Measurements from ENCODE around the gene CBX8.
"Not testable (repeated sequence)": the region's sequence is repeated elsewhere in the genome, so short reads cannot be mapped to it uniquely, and the experiment has no call there.

CBX8 gene

GRCh38 chr17:79761894-79762589 is 34.8 kb downstream of the CBX8 start:
- peaks cover 0 to 3% of the 10 kb centered on the region in 2 donors for H3K27me3 ChIP-seq (ENCODE audit: control insufficient read depth in 2 of 2, insufficient read depth in 2 of 2, low read length in 2 of 2)
- H3K4me3 ChIP-seq (ENCODE audit: low read length in 2 of 2) = no peak overlapping the region
- no peak overlapping the region for H3K9ac ChIP-seq (ENCODE audit: low read depth in 1 of 2, low read length in 2 of 2)
- no peaks in the 10 kb centered on the region for H3K36me3 ChIP-seq (ENCODE audit: control insufficient read depth in 2 of 2, insufficient read depth in 2 of 2, low read length in 2 of 2)
- H3K27ac ChIP-seq (ENCODE audit: low read depth in 2 of 2, low read length in 2 of 2) = no peak overlapping the region
- no peaks in the 10 kb centered on the region for H3K4me1 ChIP-seq (ENCODE audit: control insufficient read depth in 2 of 2, insufficient read depth in 2 of 2, low read length in 2 of 2)
- H3K9me3 ChIP-seq (ENCODE audit: control insufficient read depth in 2 of 2, low read length in 2 of 2) = no peaks in the 10 kb centered on the region

- H3K27ac ChIP-seq (ENCODE audit: low read depth in 2 of 2, low read length in 2 of 2) = no peak overlapping the region
- H3K4me1 ChIP-seq (ENCODE audit: control insufficient read depth in 2 of 2, insufficient read depth in 2 of 2, low read length in 2 of 2) = no peaks in the 10 kb centered on the region
- H3K27me3 ChIP-seq (ENCODE audit: control insufficient read depth in 2 of 2, insufficient read depth in 2 of 2, low read length in 2 of 2) = peaks cover 0 to 3% of the 10 kb centered on the region in 2 donors
- H3K4me3 ChIP-seq (ENCODE audit: low read length in 2 of 2) = no peak overlapping the region
- H3K9ac ChIP-seq (ENCODE audit: low read depth in 1 of 2, low read length in 2 of 2) = no peak overlapping the region
- H3K36me3 ChIP-seq (ENCODE audit: control insufficient read depth in 2 of 2, insufficient read depth in 2 of 2, low read length in 2 of 2) = no peaks in the 10 kb centered on the region
- H3K9me3 ChIP-seq (ENCODE audit: control insufficient read depth in 2 of 2, low read length in 2 of 2) = no peaks in the 10 kb centered on the region
These were observed 36.5 kb downstream of the CBX8 start for GRCh38 chr17:79760197-79760906.

DNA sequence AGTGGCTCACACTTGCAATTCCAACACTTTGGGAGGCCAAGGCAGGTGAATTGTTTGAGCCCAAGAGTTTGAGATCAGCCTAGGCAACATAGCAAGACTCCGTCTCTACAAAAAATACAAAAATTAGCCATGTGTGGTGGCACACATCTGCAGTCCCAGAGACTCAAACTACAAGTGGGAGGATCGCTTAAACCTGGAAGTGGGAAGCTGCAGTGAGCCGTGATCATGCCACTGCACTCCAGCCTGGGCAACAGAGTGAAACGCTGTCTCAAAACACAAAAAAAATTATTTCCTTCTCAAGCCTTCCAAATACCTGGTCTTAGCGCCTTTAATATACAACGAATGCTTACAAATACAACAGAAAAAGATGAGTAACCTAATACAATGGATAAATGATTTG is 38.6 kb downstream of the CBX8 start:
- Histone ChIP-seq H3K36me3 (ENCODE audit: control insufficient read depth in 2 of 2, insufficient read depth in 2 of 2, low read length in 2 of 2) (no peaks in the 10 kb centered on the region), H3K9me3 (ENCODE audit: control insufficient read depth in 2 of 2, low read length in 2 of 2) (no peaks in the 10 kb centered on the region), H3K9ac (ENCODE audit: low read depth in 1 of 2, low read length in 2 of 2) (no peak overlapping the region), H3K27me3 (ENCODE audit: control insufficient read depth in 2 of 2, insufficient read depth in 2 of 2, low read length in 2 of 2) (peaks cover under 1 to 3% of the 10 kb centered on the region in 2 donors), H3K27ac (ENCODE audit: low read depth in 2 of 2, low read length in 2 of 2) (no peak overlapping the region), H3K4me1 (ENCODE audit: control insufficient read depth in 2 of 2, insufficient read depth in 2 of 2, low read length in 2 of 2) (no peaks in the 10 kb centered on the region), H3K4me3 (ENCODE audit: low read length in 2 of 2) (no peak overlapping the region)

GRCh38 chr17:79757140-79757745 is 39.6 kb downstream of the CBX8 start:
- H3K36me3 ChIP-seq (ENCODE audit: control insufficient read depth in 2 of 2, insufficient read depth in 2 of 2, low read length in 2 of 2) = no peaks in the 10 kb centered on the region
- H3K27ac ChIP-seq (ENCODE audit: low read depth in 2 of 2, low read length in 2 of 2) = no peak overlapping the region
- H3K9me3 ChIP-seq (ENCODE audit: control insufficient read depth in 2 of 2, low read length in 2 of 2) = no peaks in the 10 kb centered on the region
- H3K27me3 ChIP-seq (ENCODE audit: control insufficient read depth in 2 of 2, insufficient read depth in 2 of 2, low read length in 2 of 2) = peaks cover 2 to 3% of the 10 kb centered on the region in 2 donors
- H3K9ac ChIP-seq (ENCODE audit: low read depth in 1 of 2, low read length in 2 of 2) = no peak overlapping the region
- no peaks in the 10 kb centered on the region for H3K4me1 ChIP-seq (ENCODE audit: control insufficient read depth in 2 of 2, insufficient read depth in 2 of 2, low read length in 2 of 2)
- no peak overlapping the region for H3K4me3 ChIP-seq (ENCODE audit: low read length in 2 of 2)

DNA sequence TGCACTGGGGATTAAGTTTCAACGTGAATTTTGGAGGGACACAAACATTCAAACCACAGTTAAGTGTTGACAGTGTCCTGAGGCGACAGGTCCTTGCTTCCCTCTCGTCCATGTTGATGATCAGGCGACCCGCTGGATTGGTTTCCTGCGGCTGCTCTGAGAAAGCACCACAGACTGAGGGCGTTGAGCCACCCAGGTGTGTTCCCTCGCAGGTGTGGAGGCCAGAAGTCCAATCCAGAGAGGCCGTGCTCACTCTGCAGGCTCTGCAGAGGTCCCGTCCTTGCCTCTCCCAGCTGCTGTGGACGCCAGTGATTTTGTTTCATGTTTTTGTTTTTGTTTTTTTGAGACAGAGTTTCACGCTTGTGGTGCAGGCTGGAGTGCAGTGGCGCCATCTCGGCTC is 41.3 kb downstream of the CBX8 start:
- no peak overlapping the region for H3K4me3 ChIP-seq (ENCODE audit: low read length in 2 of 2)
- no peaks in the 10 kb centered on the region for H3K4me1 ChIP-seq (ENCODE audit: control insufficient read depth in 2 of 2, insufficient read depth in 2 of 2, low read length in 2 of 2)
- H3K9ac ChIP-seq (ENCODE audit: low read depth in 1 of 2, low read length in 2 of 2) = no peak overlapping the region
- H3K36me3 ChIP-seq (ENCODE audit: control insufficient read depth in 2 of 2, insufficient read depth in 2 of 2, low read length in 2 of 2) = no peaks in the 10 kb centered on the region
- peaks cover 8 to 13% of the 10 kb centered on the region in 2 donors for H3K27me3 ChIP-seq (ENCODE audit: control insufficient read depth in 2 of 2, insufficient read depth in 2 of 2, low read length in 2 of 2)
- no peaks in the 10 kb centered on the region for H3K9me3 ChIP-seq (ENCODE audit: control insufficient read depth in 2 of 2, low read length in 2 of 2)
- H3K27ac ChIP-seq (ENCODE audit: low read depth in 2 of 2, low read length in 2 of 2) = no peak overlapping the region

DNA sequence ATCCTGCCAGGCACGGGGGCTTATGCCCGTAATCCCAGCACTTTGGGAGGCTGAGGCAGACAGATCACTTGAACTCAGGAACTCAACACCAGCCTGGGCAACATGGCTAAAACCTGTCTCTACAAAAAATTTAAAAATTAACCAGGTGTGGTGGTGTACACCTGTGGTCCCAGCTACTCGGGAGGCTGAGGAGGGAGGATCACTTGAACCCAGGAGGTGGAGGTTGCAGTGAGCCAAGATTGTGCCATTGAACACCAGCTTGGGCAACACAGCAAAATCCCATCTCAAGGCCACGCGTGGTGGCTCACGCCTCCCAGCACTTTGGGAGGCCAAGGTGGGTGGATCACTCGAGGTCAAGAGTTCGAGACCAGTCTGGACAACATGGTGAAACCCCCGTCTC is 42.0 kb downstream of the CBX8 start:
- H3K9ac ChIP-seq (ENCODE audit: low read depth in 1 of 2, low read length in 2 of 2); H3K4me1 ChIP-seq (ENCODE audit: control insufficient read depth in 2 of 2, insufficient read depth in 2 of 2, low read length in 2 of 2); H3K9me3 ChIP-seq (ENCODE audit: control insufficient read depth in 2 of 2, low read length in 2 of 2); H3K36me3 ChIP-seq (ENCODE audit: control insufficient read depth in 2 of 2, insufficient read depth in 2 of 2, low read length in 2 of 2); H3K4me3 ChIP-seq (ENCODE audit: low read length in 2 of 2); H3K27ac ChIP-seq (ENCODE audit: low read depth in 2 of 2, low read length in 2 of 2): not testable (repeated sequence)
- peaks cover 11 to 13% of the 10 kb centered on the region in 2 donors for H3K27me3 ChIP-seq (ENCODE audit: control insufficient read depth in 2 of 2, insufficient read depth in 2 of 2, low read length in 2 of 2)

- peaks cover 16 to 17% of the 10 kb centered on the region in 2 donors for H3K27me3 ChIP-seq (ENCODE audit: control insufficient read depth in 2 of 2, insufficient read depth in 2 of 2, low read length in 2 of 2)
- H3K9me3 ChIP-seq (ENCODE audit: control insufficient read depth in 2 of 2, low read length in 2 of 2) = no peaks in the 10 kb centered on the region
- no peaks in the 10 kb centered on the region for H3K36me3 ChIP-seq (ENCODE audit: control insufficient read depth in 2 of 2, insufficient read depth in 2 of 2, low read length in 2 of 2)
- H3K4me3 ChIP-seq (ENCODE audit: low read length in 2 of 2) = no peak overlapping the region
- H3K4me1 ChIP-seq (ENCODE audit: control insufficient read depth in 2 of 2, insufficient read depth in 2 of 2, low read length in 2 of 2) = no peaks in the 10 kb centered on the region
- no peak overlapping the region for H3K27ac ChIP-seq (ENCODE audit: low read depth in 2 of 2, low read length in 2 of 2)
- H3K9ac ChIP-seq (ENCODE audit: low read depth in 1 of 2, low read length in 2 of 2) = no peak overlapping the region
These were observed 42.5 kb downstream of the CBX8 start for GRCh38 chr17:79754370-79754769.

- Histone ChIP-seq H3K9me3 (ENCODE audit: control insufficient read depth in 2 of 2, low read length in 2 of 2) (no peaks in the 10 kb centered on the region), H3K27ac (ENCODE audit: low read depth in 2 of 2, low read length in 2 of 2) (no peak overlapping the region), H3K4me1 (ENCODE audit: control insufficient read depth in 2 of 2, insufficient read depth in 2 of 2, low read length in 2 of 2) (no peaks in the 10 kb centered on the region), H3K9ac (ENCODE audit: low read depth in 1 of 2, low read length in 2 of 2) (no peak overlapping the region), H3K27me3 (ENCODE audit: control insufficient read depth in 2 of 2, insufficient read depth in 2 of 2, low read length in 2 of 2) (peaks cover 26 to 30% of the 10 kb centered on the region in 2 donors), H3K36me3 (ENCODE audit: control insufficient read depth in 2 of 2, insufficient read depth in 2 of 2, low read length in 2 of 2) (no peaks in the 10 kb centered on the region), H3K4me3 (ENCODE audit: low read length in 2 of 2) (no peak overlapping the region)
These were observed 44.7 kb downstream of the CBX8 start for GRCh38 chr17:79752175-79752574.

GRCh38 chr17:79750650-79751545 is 46.0 kb downstream of the CBX8 start:
- no peak overlapping the region for H3K27ac ChIP-seq (ENCODE audit: low read depth in 2 of 2, low read length in 2 of 2)
- H3K9ac ChIP-seq (ENCODE audit: low read depth in 1 of 2, low read length in 2 of 2) = no peak overlapping the region
- no peak overlapping the region for H3K4me3 ChIP-seq (ENCODE audit: low read length in 2 of 2)
- no peaks in the 10 kb centered on the region for H3K9me3 ChIP-seq (ENCODE audit: control insufficient read depth in 2 of 2, low read length in 2 of 2)
- H3K27me3 ChIP-seq (ENCODE audit: control insufficient read depth in 2 of 2, insufficient read depth in 2 of 2, low read length in 2 of 2) = peaks cover 34 to 36% of the 10 kb centered on the region in 2 donors
- no peaks in the 10 kb centered on the region for H3K36me3 ChIP-seq (ENCODE audit: control insufficient read depth in 2 of 2, insufficient read depth in 2 of 2, low read length in 2 of 2)
- no peaks in the 10 kb centered on the region for H3K4me1 ChIP-seq (ENCODE audit: control insufficient read depth in 2 of 2, insufficient read depth in 2 of 2, low read length in 2 of 2)

All from mucosa of rectum (tissue), 2 donors.